Kidney tubule cell (primary cell): ENCODE results near the gene ZC3H12D.
"Not testable (repeated sequence)": the region's sequence is repeated elsewhere in the genome, so short reads cannot be mapped to it uniquely, and the experiment has no call there.

Experiments used
- DNase-seq: peaks from one replicate; pipeline ENCODE4 v3.0.0-alpha.2; 2018; ENCODE audit warnings: low spot score

ZC3H12D gene

DNA sequence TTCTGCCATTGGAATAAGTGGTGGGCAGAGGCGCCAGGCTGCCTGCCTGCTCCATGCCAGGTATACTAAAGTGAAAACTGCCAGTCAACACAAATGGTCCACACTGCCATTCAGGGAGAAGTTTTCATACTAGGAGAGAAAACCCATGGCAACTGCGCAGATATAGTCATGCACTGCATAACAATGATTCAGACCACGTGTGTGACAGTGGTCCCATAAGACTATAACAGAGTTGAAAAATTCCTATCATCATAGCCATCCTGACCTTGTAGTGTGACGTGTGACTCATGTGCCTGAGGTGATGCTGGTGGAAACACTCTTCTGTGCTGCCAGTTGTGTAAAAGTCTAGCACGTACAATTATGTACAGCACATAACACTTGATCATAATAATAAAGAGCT is 25.1 kb downstream of the ZC3H12D start:
- no peak for DNase-seq

DNA sequence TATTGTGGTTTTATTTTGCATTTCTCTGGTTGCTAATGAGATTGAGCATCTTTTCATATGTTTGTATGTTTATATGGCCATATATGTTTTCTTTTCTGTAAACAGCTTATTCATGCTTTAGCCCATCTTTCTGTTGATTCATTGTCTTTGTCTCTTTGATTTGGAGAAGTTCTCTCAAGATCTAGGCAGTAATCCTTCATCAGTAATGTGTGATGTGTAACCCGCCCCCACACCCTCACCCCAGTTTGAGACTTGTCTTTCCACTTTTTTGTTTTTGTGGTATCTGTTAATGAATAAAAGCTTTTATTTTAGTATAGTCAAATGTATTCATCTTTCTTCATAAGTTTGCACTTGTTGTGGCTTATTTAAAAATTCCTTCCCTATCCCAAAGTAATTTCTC is 26.0 kb downstream of the ZC3H12D start:
- DNase-seq = no peak

DNA sequence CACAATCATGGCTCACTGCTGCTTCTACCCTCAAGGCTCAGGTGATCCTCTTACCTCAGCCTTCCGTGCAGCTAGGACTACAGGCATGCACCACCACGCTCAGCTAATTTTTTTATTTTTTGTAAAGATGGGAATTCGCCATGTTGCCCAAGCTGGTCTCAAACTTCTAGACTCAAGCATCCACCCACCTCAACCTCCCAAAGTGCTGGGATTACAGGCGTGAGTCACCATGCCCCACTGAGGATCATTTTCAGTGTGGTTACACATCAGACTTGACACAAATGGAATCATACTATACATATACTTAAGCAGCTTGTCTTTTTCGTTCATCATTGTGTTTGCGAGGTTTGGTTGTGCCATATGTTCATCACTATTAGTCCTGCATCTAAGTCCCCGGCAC is 26.6 kb downstream of the ZC3H12D start:
- no peak for DNase-seq

DNA sequence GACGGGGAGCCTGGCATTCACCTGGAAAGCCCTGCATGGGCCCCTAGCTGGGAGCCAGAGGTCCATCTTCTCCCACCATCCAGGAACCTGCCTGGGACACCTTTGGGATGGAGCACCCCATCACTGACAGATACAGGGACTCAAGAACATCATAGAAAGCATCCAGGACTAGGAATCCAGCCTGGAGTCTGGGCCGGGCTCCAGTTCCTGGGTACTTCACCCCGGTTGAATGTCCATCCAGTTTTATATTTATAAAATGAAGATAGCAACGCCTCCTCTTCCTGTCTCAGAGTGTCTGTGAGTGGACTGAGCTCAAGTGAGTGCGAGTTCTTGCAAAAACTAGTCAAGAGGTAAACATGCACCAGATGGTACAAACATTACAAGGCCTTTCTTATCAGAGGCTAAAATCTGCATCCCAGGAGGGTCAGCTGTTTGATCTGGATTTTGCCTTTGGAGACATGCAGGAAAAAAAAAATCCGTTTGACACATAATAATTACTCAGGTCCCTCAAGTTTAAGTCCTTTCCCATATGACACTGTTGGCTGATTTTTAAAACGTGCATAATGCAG is 27.4 kb downstream of the ZC3H12D start:
- DNase-seq = no peak

DNA sequence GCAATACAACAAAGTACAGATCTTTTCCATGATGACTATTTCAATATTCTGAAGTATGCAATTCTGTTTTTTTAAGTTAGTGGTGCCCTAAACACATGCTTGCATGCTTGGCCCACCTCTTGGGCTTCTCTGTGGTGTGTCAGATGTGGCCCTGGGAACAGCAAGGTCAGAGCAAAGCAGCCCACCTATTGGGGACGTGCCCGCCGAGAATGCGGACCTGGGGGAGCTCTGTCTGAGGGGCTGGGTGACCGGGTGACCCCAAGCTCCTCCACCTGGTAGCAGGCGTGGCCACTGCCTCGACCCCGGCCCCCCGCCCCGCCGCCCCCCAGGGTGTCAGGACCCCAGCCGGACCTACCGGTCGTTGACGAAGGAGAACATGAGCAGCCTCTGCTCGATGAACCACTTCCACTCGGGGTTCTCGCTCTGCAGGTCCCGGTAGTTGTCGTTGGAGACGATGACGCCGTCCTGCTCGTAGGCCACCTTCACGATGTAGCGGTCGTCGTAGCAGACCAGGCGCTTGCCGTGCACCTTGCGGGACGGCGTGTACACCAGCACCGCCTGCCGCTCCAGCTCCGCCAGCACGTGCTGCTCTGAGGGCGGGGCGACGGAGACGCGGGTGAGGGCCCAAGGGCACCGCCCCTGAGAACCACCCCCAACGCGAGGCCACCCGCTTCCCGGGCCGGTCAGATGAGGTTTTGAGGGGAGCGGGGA is 28.3 kb downstream of the ZC3H12D start:
- no peak for DNase-seq

DNA sequence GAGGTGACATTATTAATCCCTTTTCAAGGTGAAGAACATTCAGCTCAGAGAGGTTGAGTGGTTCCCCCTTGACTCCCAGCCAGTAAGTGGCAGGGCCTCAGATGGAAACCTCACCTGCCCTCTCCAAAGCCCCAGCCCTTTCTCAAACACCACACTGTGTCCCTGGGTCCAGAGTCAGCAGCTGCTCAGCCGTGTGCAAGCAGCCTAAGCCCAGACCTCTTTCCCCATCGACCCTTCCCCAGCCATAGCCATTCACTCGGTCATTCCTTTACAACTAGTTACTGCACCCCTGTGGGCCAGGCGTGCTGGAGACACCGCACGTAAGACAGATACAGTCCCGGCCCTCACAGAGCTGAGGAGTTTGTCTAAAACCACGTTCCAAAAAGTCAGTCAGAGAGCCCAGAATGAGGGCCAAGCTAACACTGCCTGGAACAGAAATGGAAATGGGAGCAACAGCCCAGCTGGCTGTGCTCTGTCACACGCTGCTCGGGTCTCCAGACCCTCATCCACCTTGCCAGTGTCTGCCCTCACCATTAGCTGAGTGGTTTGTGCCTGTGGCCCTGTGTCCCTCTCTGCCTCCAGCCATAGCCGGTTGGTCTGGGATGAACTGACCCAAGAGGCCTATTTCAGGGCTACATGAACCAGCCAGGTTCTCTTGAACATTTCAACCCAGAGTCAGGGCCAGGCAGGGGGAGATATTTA is 29.6 kb downstream of the ZC3H12D start:
- no peak for DNase-seq

DNA sequence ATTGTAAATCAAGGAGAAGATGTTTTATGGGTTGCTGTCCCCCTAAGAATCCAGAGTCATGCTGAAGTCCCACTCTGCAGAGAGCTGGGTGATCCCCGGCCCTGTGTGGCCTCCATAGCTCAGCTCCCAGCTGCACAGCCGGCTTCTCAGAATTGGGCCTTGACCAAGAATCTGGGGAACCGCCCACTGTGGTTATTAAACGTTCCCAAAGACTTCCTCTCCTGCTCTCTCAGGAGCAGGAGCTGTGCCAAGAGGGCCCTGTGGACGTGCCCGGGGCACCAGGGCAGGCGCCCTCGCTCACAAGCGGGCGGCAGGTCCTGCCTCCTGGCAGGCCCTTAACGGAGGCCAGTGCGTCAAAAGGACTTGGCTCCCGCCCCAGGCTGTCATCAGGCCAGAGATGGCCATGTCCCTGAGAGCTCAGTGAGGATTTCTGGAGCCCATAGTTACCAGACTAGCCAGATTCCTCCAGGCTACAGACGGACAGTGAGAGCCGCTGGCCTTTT is 30.4 kb downstream of the ZC3H12D start:
- peak; percentile 82 for DNase-seq

DNA sequence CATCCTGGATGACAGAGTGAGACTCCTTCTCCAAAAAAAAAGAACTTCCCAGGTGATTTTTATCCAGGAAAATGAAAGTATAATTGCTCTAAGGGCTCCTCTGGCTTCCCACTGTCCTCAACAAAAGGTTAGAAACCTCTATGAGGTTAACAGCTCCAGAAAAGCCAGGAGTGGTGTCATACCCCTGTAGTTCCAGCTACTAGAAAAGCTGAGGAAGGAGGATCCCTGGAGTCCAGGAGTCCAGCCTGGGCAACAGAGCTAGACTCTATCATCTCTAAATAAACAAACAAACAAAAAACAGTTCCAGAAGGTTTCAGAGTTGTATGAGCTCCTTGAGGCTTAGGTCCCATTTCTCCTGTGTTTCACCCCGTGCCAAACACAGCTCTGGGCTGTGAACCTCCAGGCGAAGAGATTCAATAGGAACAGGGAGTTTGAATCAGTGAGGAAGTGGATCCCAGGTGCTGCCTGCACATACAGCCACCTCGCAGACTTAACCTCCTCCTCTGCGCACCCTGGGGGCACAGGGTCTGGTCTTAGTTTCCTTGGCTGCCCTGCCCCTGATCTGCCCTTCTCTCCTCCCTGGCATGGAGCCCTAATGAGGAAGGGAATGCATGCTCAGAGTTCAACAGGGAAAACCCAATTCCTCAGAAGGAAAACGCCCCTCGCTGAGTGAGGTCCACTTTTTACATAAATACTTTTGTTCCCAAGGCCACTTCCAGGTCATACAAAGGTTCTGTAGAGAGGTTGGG is 31.0 kb downstream of the ZC3H12D start:
- DNase-seq = no peak

DNA sequence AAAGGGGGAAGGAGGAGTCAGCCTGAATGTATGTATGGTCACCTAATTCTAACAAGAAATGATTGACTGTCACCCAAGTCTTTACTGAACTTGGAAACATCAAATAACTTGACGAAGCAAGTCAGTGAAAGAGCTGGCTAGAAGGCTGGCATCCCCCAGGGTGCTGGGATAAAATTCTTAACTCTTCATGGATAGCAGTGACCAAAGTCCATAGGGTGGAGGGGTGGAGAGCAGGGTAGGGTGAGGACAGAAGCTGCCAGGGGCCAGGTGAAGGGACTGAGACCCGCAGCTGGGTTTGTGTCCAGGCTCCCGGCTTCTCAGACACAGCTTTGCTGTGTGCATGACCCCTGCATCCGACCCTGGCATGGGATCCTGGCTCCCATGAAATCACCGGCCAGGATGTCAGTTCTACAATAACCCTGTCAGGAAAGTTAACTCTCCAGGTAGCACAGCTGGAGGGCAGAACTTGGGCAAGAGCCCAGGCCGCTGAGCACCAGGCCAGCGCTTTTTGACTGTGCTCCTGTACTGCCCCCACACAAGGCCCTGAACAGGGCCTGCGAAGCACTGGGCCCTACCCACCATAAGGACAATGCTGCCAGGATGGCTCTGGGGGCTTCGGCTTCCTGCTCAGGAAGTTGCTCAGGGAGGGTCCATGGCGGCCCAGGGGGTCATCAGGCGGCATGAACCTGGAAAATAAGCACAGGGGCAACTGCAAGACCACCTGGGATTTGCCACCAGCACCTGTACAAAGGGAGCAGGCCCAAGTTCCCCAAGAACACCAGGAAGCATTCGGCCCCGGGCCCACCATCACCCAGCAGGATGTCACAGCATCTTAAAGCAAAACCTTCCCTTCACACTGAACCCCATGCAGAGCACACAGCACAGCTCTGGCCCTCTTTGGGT is 32.5 kb downstream of the ZC3H12D start:
- no peak for DNase-seq

DNA sequence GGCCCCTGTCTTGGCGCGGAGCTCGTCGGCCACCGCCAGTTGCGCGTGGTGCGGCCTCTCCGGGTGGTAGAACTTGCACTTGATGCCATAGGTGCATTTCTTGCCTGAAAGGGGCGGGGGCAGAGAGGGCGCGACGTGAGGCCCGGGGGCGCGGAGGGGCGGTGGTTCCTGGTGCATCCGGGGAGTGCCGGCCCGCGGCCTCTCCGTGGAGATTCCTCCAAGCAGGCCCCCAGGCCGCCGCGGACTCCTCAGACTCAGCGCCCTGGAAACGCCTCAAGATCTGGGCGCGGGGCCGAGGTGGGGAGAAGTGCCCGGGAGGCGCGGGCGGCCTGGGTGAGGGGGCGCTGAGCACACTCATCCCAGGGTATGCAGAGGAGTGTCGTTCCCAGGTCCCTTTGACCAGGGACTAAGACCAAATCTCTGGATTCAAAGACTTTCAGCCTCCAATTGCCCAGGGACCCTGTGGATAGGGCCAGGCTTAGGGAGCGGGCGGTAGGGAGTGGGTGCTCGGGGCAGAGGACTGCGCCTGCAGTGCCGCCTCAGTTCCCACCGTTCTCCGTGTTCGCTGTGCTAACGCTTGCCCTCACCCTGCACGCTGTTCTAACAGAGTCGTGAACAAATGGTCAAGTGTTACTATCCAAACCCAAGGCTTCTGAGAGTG is 33.3 kb downstream of the ZC3H12D start:
- DNase-seq = no peak

DNA sequence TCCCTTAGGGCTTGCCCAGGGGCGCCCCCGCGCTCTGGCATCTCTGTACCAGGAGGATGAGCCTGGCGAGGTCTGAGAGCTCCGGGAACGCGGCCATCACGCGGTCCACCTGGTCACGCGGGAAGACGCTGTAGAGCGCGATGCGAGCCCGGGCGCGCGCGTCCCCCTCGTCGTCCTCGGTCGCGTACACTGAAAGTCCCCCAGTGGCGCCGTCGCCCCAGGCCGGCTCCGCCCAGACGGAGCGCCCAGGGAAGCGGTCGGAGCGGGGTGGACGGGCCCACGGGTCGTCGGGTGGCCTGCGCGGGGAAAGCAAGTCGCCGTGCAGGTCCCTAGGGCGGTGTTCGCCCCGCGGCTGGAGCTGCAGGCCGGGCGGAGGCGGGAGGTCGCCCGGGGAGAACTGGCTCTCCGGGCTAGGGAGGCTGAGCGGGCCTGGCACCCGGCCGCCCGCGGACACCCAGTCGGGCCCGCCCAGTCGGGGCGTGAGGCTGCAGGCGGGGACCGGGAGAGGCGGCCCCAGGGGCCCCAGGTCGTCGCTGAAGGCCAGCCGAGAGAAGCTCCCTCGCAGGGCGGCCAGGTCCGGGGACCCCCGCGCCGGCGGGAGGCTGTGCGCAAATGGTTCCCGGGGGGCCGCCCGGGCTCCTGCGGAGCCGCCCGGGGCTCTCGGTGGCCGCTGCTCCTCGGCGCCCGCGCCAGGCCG is 34.0 kb downstream of the ZC3H12D start:
- DNase-seq = no peak

DNA sequence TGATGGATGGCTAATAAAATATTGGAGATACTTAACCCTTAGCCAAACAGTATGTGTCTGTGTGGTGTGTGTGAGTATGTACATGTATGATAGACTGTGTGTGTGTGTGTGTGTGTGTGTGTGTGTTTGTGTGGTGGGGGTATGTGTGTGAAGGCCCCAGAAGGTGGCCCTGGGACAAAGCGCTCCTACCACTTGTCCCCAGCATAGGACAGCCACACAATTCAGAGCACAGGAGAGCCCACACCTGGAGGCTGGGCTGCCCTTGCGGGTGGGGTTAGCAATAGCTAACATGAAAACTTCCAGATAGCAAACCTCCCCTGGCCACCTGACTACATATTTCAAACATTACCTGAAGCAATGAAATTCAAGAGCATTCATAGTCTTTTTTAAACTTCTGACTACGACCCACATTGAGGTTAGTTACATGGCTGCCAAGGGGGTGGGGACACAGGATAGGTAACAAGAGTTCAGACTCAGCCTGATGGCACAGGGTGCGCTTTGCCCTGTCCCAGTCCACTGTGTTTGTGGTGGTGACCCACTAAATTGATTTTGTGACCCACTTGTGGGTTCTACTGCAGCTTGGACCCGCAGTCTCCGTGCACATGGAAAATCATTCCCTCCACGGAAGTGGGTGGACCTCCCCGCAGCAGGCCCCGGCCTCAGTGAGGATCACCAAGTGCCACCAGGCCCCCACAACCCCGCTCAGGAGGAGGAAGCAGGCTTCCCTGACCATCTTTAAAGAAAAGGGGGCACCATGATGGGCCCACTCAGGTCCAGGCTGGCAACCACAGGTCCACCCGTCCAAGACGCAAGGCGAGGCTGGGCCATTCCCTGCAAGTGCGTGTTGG is 34.8 kb downstream of the ZC3H12D start:
- DNase-seq = no peak

DNA sequence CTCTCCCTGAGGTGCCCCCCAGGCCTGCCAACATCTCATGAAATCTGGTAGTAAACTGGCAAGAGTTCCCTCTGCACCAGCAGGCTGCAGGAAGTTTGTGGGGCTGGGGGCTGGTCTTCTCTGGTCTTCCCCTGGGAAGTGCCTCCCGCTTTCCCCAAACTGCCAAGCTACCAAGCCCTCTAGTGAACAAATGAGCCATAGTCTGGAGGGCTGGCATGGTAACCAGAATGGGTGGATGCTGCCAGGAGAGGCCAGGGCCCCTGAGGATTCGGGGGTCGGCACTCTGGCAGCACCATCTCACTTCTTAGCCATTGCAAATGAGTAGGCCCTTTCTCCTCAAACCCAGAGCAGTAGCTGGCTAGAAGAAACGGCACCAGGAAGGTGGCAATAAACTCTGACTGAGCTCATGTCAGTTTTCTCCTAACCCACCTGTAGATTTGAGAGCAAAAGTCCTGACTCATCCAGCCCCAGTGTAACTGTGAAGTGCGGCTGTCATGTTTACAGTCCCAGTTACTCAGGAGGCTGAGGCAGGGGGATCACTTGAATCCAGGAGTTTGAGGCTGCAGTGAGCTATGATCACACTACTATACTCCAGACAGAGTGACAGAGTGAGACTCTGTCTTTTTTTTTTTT is 35.9 kb downstream of the ZC3H12D start:
- DNase-seq = no peak

DNA sequence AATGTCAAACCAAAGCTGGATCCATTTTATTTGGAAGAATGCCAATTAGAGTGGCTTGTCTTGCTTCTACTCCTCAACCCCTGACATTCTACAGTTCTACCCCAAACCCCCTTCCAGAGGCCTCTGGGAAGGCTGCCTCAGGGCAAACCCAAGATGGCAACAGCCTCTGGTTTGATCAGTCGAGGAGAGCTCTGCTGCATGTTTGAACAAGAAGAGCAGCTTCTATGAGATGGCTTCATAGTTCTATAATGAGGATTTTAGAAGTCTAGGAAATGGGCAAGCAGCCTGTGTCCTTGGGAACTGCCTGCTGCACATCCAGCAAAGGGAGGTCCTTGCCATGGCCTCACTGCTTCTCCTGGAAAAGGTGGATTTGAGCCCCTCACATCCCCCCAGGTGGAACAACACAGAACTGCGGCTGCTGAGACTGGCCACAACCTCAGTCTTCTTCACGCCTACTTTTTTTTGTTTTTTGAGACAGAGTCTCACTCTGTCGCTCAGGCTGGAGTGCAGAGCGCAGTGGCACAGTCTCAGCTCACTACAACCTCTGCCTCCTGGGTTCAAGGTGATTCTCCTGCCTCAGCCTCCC is 37.9 kb downstream of the ZC3H12D start:
- DNase-seq = no peak

DNA sequence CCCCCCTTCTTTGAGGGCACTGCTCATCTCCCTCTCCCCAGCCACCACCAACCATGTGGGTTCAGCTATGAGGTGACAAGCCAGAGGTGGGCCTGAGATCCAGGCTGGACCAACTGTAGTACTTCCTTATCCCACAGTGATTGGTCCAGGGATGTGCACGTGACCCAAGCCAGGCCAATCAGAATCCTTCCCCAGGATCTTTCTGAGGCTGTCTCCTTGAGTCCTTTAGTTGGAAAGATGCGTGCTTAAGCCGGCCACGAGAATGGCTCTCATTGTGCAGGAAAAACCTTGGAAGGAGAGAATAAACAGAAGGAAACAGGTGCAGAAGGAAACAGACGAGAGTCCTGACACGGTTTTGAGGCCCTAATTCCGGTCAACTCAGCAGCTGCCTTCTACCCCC is 39.2 kb downstream of the ZC3H12D start:
- no peak for DNase-seq

DNA sequence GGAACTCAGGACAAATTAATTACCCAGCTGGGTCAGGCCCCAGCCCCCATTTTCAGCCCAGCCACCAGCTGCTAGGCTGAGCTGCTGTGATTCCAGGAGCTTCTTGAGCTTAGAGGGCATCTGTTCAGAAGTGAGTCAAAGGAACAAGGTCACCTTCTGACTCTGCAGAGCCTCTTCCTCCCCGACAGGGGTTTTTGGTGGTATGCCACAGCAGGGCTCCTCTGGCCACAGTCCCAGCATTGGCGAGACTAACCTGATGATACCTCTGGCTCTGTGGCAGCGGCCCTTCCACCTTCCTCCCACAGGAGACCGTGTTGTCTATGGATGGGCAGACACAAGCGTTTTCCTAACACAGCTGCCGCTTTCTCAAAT is 39.7 kb downstream of the ZC3H12D start:
- DNase-seq = no peak

DNA sequence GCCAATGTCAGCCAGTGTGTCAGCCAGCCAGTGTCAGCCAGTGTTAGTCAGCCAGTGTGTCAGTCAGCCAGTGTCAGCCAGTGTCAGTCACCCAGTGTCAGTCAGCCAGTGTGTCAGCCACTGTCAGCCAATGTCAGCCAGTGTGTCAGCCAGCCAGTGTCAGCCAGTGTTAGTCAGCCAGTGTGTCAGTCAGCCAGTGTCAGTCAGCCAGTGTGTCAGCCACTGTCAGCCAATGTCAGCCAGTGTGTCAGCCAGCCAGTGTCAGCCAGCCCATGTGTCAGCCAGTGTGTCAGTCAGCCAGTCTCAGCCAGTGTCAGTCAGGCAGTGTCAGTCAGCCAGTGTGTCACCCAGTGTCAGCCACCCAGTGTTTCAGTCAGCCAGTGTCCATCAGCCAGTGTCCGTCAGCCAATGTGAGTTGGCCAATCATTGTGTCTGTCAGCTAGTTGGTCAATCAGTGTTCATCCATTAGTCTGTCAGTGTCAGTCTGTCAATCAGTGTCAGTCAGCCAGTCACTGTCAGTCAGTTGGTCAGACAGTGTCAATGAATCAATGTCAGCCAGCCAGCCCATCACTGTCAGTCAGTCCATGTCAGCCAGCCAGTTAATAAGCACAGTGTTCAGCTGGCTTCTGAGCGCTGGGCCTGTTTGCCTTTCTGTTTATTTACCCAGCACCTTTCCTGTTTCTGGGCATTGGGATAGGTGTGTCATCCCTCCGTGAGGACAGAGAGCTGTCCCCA is 40.3 kb downstream of the ZC3H12D start:
- DNase-seq = not testable (repeated sequence)
